Kidney (tissue), 14 donors: ENCODE data around the gene MCTP2. TPM values are rescaled to one million over a fixed set of nuclear protein-coding genes. Genes with fewer than 3 reads are reported as not detected.
"Not testable (repeated sequence)": the region's sequence is repeated elsewhere in the genome, so short reads cannot be mapped to it uniquely, and the experiment has no call there.

Experiments used
- DNase-seq, 5 donors: peaks; one replicate each; pipeline ENCODE4 v3.0.0-alpha.2; 2013 to 2020
- FAIRE-seq: peaks from 2 replicates; lab custom pipeline; 2012; peaks lifted over from hg19 to GRCh38; lab: Jason Lieb, UNC
- H3K27ac ChIP-seq, 2 donors: one replicate each; pipeline ENCODE4 v1.7.0; 2013; ENCODE audit warnings: low read depth in 2 of 2, low read length in 2 of 2, inconsistent platforms in 1 of 2
- H3K27me3 ChIP-seq: one replicate; pipeline ENCODE4 v1.7.1; 2013; ENCODE audit warnings: low read length, inconsistent platforms; ENCODE audit not compliant: control insufficient read depth, insufficient read depth
- H3K36me3 ChIP-seq, 3 donors: one replicate each; pipeline versions ENCODE4 v1.7.0 to v1.7.1; 2013; ENCODE audit warnings: low read length in 3 of 3, control low read depth in 1 of 3, inconsistent platforms in 1 of 3; ENCODE audit not compliant: insufficient read depth in 3 of 3, control insufficient read depth in 2 of 3
- H3K4me1 ChIP-seq, 3 donors: one replicate each; pipeline versions ENCODE4 v1.7.0 to v1.7.1; 2013; ENCODE audit warnings: low read length in 3 of 3, inconsistent platforms in 1 of 3, low read depth in 1 of 3; ENCODE audit not compliant: control insufficient read depth in 2 of 3, insufficient read depth in 2 of 3
- H3K4me3 ChIP-seq, 3 donors: one replicate each; pipeline versions ENCODE4 v1.7.0 to v1.8.1; 2013; ENCODE audit warnings: low read length in 3 of 3, control low read depth in 1 of 3, inconsistent platforms in 1 of 3
- H3K9ac ChIP-seq, 3 donors: one replicate each; pipeline versions ENCODE4 v1.7.0 to v1.7.1; 2013; ENCODE audit warnings: low read length in 3 of 3, control low read depth in 1 of 3, inconsistent platforms in 1 of 3
- H3K9me3 ChIP-seq, 3 donors: one replicate each; pipeline versions ENCODE4 v1.7.0 to v1.7.1; 2013; ENCODE audit warnings: low read length in 3 of 3, control low read depth in 1 of 3, inconsistent platforms in 1 of 3; ENCODE audit not compliant: control insufficient read depth in 2 of 3, insufficient read depth in 1 of 3
- intact Hi-C: fragments of 100-400 bp; cut with DNase I; formaldehyde crosslinking; loops from one replicate; pipeline ENCODE4 v1.11.1; 2022
- polyA plus RNA-seq: library from polyadenylated mRNA; stranded (reverse); fragments of 350-450 nt; fragmentation: Illumina TruSeq; extraction: RNeasy Lipid Tissue Mini Kit (QIAGEN cat#74804); gene quantifications from one replicate; pipeline ENCODE4 v1.2.3, GENCODE V29; 2014; ENCODE audit warnings: low read depth, low replicate concordance; ENCODE audit not compliant: insufficient read depth
- total RNA-seq: library from RNA; stranded (reverse); fragmentation: NEBNext Ultra II Directional; extraction: Animal tissue kit (Norgen Biotek cat#: 25700); gene quantifications from one replicate; pipeline ENCODE4 v1.2.1, GENCODE V29; 2021
- TF ChIP-seq, protein P1 (sequence below): IDR thresholded peaks from 3 replicates; pipeline ENCODE4 v1.5.1; 2012; ENCODE audit warnings: mild to moderate bottlenecking, moderate library complexity, borderline replicate concordance; ENCODE audit not compliant: insufficient read depth; ENCODE audit errors: extremely low read depth
- donor health status: control.
- donor health status: control.
- donor health status: control.
- donor health status: control.
- donor health status: control.
- donor health status: DM: yes; HTN: yes; CAD: no.
- donor health status: Normal renal cell carcinoma (clear cell type).

The MCTP2 gene
- total and polyA plus RNA-seq, 2 donors from 2014 or later: 1.2 to 21.1 TPM

DNA sequence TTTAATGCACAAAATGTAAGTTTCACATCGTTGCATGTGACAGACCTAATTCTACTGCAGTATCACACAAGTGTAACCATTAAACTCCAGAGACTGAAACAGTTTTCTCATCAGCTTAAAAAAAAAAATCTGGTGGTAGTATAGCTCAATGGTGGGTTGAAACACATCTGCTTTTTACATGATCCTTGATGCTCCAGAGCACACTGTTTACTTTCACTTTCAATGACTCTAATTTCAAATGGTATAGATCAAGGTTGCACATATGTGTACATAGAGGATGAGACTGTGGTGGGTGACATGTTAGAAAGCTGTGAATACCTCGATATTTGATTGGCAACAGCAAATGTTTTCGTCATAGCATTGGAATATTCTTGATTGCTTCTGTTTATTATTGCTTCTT is 22.4 kb downstream of the MCTP2 start:
- no peak overlapping the region for H3K27ac ChIP-seq
- H3K36me3 ChIP-seq: no peaks in the 10 kb centered on the region
- TF ChIP-seq, protein P1, sequence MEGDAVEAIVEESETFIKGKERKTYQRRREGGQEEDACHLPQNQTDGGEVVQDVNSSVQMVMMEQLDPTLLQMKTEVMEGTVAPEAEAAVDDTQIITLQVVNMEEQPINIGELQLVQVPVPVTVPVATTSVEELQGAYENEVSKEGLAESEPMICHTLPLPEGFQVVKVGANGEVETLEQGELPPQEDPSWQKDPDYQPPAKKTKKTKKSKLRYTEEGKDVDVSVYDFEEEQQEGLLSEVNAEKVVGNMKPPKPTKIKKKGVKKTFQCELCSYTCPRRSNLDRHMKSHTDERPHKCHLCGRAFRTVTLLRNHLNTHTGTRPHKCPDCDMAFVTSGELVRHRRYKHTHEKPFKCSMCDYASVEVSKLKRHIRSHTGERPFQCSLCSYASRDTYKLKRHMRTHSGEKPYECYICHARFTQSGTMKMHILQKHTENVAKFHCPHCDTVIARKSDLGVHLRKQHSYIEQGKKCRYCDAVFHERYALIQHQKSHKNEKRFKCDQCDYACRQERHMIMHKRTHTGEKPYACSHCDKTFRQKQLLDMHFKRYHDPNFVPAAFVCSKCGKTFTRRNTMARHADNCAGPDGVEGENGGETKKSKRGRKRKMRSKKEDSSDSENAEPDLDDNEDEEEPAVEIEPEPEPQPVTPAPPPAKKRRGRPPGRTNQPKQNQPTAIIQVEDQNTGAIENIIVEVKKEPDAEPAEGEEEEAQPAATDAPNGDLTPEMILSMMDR: no peak
- H3K27me3 ChIP-seq: no peaks in the 10 kb centered on the region
- H3K9me3 ChIP-seq: no peaks in the 10 kb centered on the region
- no peak overlapping the region for H3K4me3 ChIP-seq
- FAIRE-seq (no peak), DNase-seq (no peak)
- H3K4me1 ChIP-seq: no peaks in the 10 kb centered on the region
- no peak overlapping the region for H3K9ac ChIP-seq
- intact Hi-C loops: no loop called here

DNA sequence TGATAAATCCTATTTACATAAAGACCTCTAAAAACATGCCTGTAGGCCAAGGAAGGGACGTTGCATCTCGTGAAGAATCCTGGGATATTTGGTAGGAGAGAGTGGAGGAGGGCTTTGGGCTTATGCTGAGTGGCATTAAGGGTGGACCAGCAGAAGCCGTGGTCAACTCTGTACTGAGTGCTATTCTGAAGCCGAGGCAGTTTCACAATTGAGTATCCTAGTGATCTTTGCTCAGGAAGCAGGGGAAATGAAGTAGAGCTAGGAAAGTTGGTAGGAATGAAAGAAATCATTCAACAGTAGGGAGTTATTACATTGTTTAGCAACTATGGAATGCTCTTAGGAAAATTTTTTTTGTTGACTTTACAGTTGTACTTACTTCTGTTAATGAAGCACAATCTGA is 24.2 kb downstream of the MCTP2 start:
- TF ChIP-seq, protein P1: no peak
- no peaks in the 10 kb centered on the region for H3K4me1 ChIP-seq

DNA sequence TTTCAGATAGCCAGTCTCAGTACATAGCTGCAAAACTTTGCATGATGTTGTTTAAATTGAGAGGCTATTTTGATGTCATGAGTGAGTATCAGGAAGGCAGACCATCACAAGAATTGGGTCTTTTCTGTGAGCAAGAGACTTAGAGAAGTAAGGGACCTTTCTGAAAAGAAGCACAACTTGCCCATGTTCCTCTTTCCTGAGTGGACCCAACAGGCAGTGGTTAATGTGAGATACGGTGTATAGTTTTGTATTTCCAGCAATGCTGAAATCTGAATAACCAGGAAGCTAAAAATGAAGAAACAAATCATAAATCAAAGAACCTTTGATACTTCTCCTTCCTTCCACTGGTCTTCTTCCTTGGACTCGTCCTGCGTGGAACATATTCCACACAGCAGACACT is 25.1 kb downstream of the MCTP2 start:
- Histone ChIP-seq H3K36me3 (no peaks in the 10 kb centered on the region), H3K4me3 (no peak overlapping the region)
- TF ChIP-seq, protein P1: no peak

More for the DNA sequence above, 24.2 kb downstream of the MCTP2 start:
- Histone ChIP-seq H3K27ac (no peak overlapping the region), H3K27me3 (no peaks in the 10 kb centered on the region), H3K9ac (no peak overlapping the region), H3K4me3 (peak overlapping the region in 1 of 3 donors; percentile 24), H3K36me3 (no peaks in the 10 kb centered on the region), H3K9me3 (no peaks in the 10 kb centered on the region)
- DNase-seq (no peak), FAIRE-seq (no peak)
- intact Hi-C loops: no loop called here

DNA sequence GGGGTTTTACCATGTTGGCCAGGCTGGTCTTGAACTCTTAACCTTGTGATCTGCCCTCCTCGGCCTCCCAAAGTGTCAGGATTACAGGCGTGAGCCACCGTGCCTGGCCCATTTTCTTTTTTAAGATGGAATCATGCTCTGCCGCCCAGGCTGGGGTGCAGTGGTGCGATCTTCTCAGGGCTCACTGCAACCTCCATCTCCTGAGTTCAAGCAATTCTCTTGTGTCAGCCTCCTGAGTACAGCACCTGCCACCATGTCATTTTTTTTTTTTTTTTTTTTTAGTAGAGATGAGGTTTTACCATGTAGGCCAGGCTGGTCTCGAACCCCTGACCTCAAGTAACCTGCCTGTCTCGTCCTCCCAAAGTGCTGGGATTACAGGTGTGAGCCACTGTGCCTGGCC is 26.4 kb downstream of the MCTP2 start:
- H3K9me3 ChIP-seq, H3K27me3 ChIP-seq, intact Hi-C loops, FAIRE-seq, H3K4me3 ChIP-seq, H3K4me1 ChIP-seq, H3K27ac ChIP-seq, H3K9ac ChIP-seq, DNase-seq, H3K36me3 ChIP-seq: not testable (repeated sequence)

More for the DNA sequence above, 25.1 kb downstream of the MCTP2 start:
- Histone ChIP-seq H3K9me3 (no peaks in the 10 kb centered on the region), H3K27ac (no peak overlapping the region), H3K4me1 (no peaks in the 10 kb centered on the region), H3K9ac (no peak overlapping the region), H3K27me3 (no peaks in the 10 kb centered on the region)
- DNase-seq: no peak
- intact Hi-C loops: no loop called here
- no peak for FAIRE-seq
